Esophagus muscularis mucosa (tissue), 4 donors: Measurements from ENCODE around the gene MTERF4. TPM values are rescaled to one million over a fixed set of nuclear protein-coding genes. Genes with fewer than 3 reads are reported as not detected.
A peak's percentile ranks its signal among the peaks of the same experiment; 100 is the strongest.

Experiments
- DNase-seq: peaks from one replicate; pipeline ENCODE4 v3.0.0-alpha.2; 2017; ENCODE audit errors: extremely low spot score
- H3K27ac ChIP-seq, 4 donors: fragments of 200-600 bp; sonication (generic); replicated peaks in 1 of 4; 1 replicate in 3 of 4; 2 replicates in 1 of 4; pipeline ENCODE4 v1.5.1; 2016 to 2019; ENCODE audit warnings: mild to moderate bottlenecking in 1 of 4
- H3K27me3 ChIP-seq, 4 donors: fragments of 200-600 bp; sonication (generic); one replicate each; pipeline versions ENCODE4 v1.5.1 to v1.6.0; 2016 to 2019
- H3K36me3 ChIP-seq, 4 donors: fragments of 200-600 bp; sonication (generic); one replicate each; pipeline ENCODE4 v1.5.1; 2016 to 2019
- H3K4me1 ChIP-seq, 4 donors: fragments of 200-600 bp; sonication (generic); one replicate each; pipeline ENCODE4 v1.5.1; 2016 to 2019
- H3K4me3 ChIP-seq, 4 donors: fragments of 200-600 bp; sonication (generic); 1 replicate in 2 of 4; 2 replicates in 2 of 4; pipeline ENCODE4 v1.5.1; 2016 to 2019; ENCODE audit warnings: mild to moderate bottlenecking in 4 of 4, moderate library complexity in 1 of 4
- H3K9me3 ChIP-seq, 4 donors: fragments of 200-600 bp; sonication (generic); 1 replicate in 3 of 4; 2 replicates in 1 of 4; pipeline ENCODE4 v1.5.1; 2016 to 2019
- CTCF ChIP-seq, 3 experiments: fragments of 200-600 bp in 2 of 3; fragments of 450-650 bp in 1 of 3; sonication (generic) in 2 of 3; IDR thresholded peaks; one replicate each; pipeline ENCODE4 v1.5.1; 2017 to 2019; ENCODE audit warnings: antibody characterized with exemption in 3 of 3, mild to moderate bottlenecking in 2 of 3, moderate library complexity in 1 of 3
- EP300 ChIP-seq: sonication (generic); formaldehyde crosslinking; IDR thresholded peaks from one replicate; pipeline ENCODE4 v1.6.1; 2017; ENCODE audit warnings: antibody characterized with exemption
- POLR2A ChIP-seq: fragments of 450-650 bp; IDR thresholded peaks from one replicate; pipeline ENCODE4 v1.6.1; 2017; ENCODE audit warnings: antibody characterized with exemption, moderate library complexity, mild to moderate bottlenecking, low read depth
- POLR2AphosphoS5 ChIP-seq, 2 donors: sonication (generic); formaldehyde crosslinking; IDR thresholded peaks; one replicate each; pipeline ENCODE4 v1.6.1; 2017; ENCODE audit warnings: antibody characterized with exemption in 2 of 2
- WGBS: methylation state at CpG from one replicate; pipeline ENCODE4 v1.1.5; 2018; 5-methylcytosine and 5-hydroxymethylcytosine counted together
- intact Hi-C: fragments of 100-400 bp; cut with DNase I; formaldehyde crosslinking; loops from one replicate; pipeline ENCODE4 v1.15.1; 2023
- total RNA-seq, 4 donors: library from RNA; depleted of rRNA; stranded (reverse); fragments of >200 nt; gene quantifications; one replicate each; pipeline versions ENCODE4 v1.1.0 to v1.2.1, GENCODE V29; 2016

MTERF4 gene
- total RNA-seq, result 10 to 100 TPM; 19.5 to 26.6 (median 24.5) TPM

- Histone ChIP-seq H3K4me1 (peaks cover 18 to 43% (median 25%) of the 10 kb centered on the region in 4 donors), H3K9me3 (no peaks in the 10 kb centered on the region), H3K27ac (peak within 1 kb of the TSS; percentile 85 to 88 (median 87)), H3K4me3 (peak within 1 kb of the TSS; percentile 76 to 90 (median 84)), H3K36me3 (peaks cover under 1 to 26% (median 24%) of the 10 kb centered on the region in 4 donors), H3K27me3 (no peaks in the 10 kb centered on the region)
- 0% methylated on average over 24 of the region's 56 CpGs for WGBS
- intact Hi-C loops, result loop anchor here (5.0 kb wide), 1 partner anchor 50 kb away; the partner anchor contains the start of gene PPP1R7
- peak in 1 of 3 experiments; percentile 21 for TF ChIP-seq CTCF (IDR thresholded peaks at IDR 0.05)
- TF ChIP-seq POLR2AphosphoS5 (IDR thresholded peaks at IDR 0.05), result peak; percentile 78 to 93
- no peak for TF ChIP-seq EP300
- no peak for TF ChIP-seq POLR2A
- DNase-seq, result peak; percentile 97
Observed at GRCh38 chr2:241102239-241102803, at the start of gene MTERF4. TSS of gene MTERF4 (minus strand) at chr2:241102287. CDS start at chr2:241102273, 14 bp downstream.

GRCh38 chr2:241150660-241151530, 48.8 kb upstream of the MTERF4 start:
- 25% methylated on average over 12 of the region's 37 CpGs for WGBS
- H3K36me3 ChIP-seq, result peaks cover 0 to 29% (median 19%) of the 10 kb centered on the region in 4 donors
- peaks cover 11 to 33% (median 24%) of the 10 kb centered on the region in 4 donors for H3K4me1 ChIP-seq
- peak overlapping the region; percentile 74 to 100 (median 94) for H3K4me3 ChIP-seq
- no peaks in the 10 kb centered on the region for H3K27me3 ChIP-seq
- TF ChIP-seq POLR2A (no peak), EP300 (no peak), CTCF (IDR thresholded peaks at IDR 0.05) (no peak), POLR2AphosphoS5 (IDR thresholded peaks at IDR 0.05) (no peak)
- H3K27ac ChIP-seq, result peak overlapping the region; percentile 79 to 87 (median 86)
- intact Hi-C loops, result loop anchor here (5.0 kb wide), 1 partner anchor 49 kb away; the partner anchor contains the start of gene MTERF4
- no peaks in the 10 kb centered on the region for H3K9me3 ChIP-seq
- DNase-seq, result no peak

- intact Hi-C loops, result loop anchor here (5.0 kb wide), 2 partner anchors 48 to 67 kb away; partner anchors contain the start of gene MTERF4
- WGBS, result 0% methylated on average over 10 of the region's 73 CpGs
- Histone ChIP-seq H3K27me3 (no peaks in the 10 kb centered on the region), H3K4me1 (peaks cover 11 to 33% (median 24%) of the 10 kb centered on the region in 4 donors), H3K4me3 (peak within 1 kb of the TSS; percentile 74 to 100 (median 94)), H3K36me3 (peaks cover 0 to 21% (median 15%) of the 10 kb centered on the region in 4 donors), H3K9me3 (no peaks in the 10 kb centered on the region), H3K27ac (peak within 1 kb of the TSS; percentile 79 to 87 (median 86))
- TF ChIP-seq EP300 (no peak), CTCF (IDR thresholded peaks at IDR 0.05) (peak in 1 of 3 experiments; percentile 35), POLR2A (peak; percentile 45), POLR2AphosphoS5 (IDR thresholded peaks at IDR 0.05) (peak; percentile 70 to 88)
- peak; percentile 99 for DNase-seq
Observed at GRCh38 chr2:241149925-241150659, 48.0 kb upstream of the MTERF4 start, which contains the start of gene PPP1R7. TSS of gene PPP1R7 (plus strand) at chr2:241150467. CDS start at chr2:241150496, 29 bp downstream.

- Histone ChIP-seq H3K36me3 (peaks cover 0 to 16% (median 12%) of the 10 kb centered on the region in 4 donors), H3K4me1 (peaks cover 11 to 33% (median 24%) of the 10 kb centered on the region in 4 donors), H3K27me3 (no peaks in the 10 kb centered on the region), H3K4me3 (peak overlapping the region; percentile 74 to 100 (median 94)), H3K9me3 (no peaks in the 10 kb centered on the region), H3K27ac (peak overlapping the region; percentile 79 to 87 (median 86))
- intact Hi-C loops, result loop anchor here (5.0 kb wide), 1 partner anchor 68 kb away; no protein-coding TSS in a partner anchor
- WGBS, result no CpG with 5 or more reads among the region's 23 CpGs
- TF ChIP-seq POLR2AphosphoS5 (IDR thresholded peaks at IDR 0.05) (no peak), EP300 (no peak), CTCF (IDR thresholded peaks at IDR 0.05) (no peak), POLR2A (no peak)
- DNase-seq, result no peak
Observed at GRCh38 chr2:241149675-241149924, 47.5 kb upstream of the MTERF4 start.
